ENCODE measurements around the gene TEC. TPM values are rescaled to one million over a fixed set of nuclear protein-coding genes. Genes with fewer than 3 reads are reported as not detected.
A peak's percentile ranks its signal among the peaks of the same experiment; 100 is the strongest.

Gene TEC
- total and polyA plus RNA-seq, 4 experiments from 2014 or later = 0.87 to 4.2 (median 2.3) TPM

GRCh38 chr4:48269861-48270522, 354 bp upstream of the TEC start:
- Histone ChIP-seq H3K36me3 (ENCODE audit: insufficient read depth, low read length) (no peaks in the 10 kb centered on the region), H3K27me3 (ENCODE audit: insufficient read depth, low read length) (no peaks in the 10 kb centered on the region), H3K27ac (ENCODE audit: low read depth, low read length) (peak overlapping the region; percentile 48), H3K4me1 (ENCODE audit: insufficient read depth, low read length) (peaks cover 14% of the 10 kb centered on the region), H3K4me3 (ENCODE audit: low read length in 2 of 2) (peak overlapping the region; percentile 50 to 59), H3K9me3 (ENCODE audit: control insufficient read depth in 1 of 2, low read length in 2 of 2) (no peaks in the 10 kb centered on the region)
- Mint-ChIP-seq H3K27me3 (no peaks in the 10 kb centered on the region), H3K9me3 (no peaks in the 10 kb centered on the region), H3K4me1 (peaks cover 9 to 24% (median 10%) of the 10 kb centered on the region in 4 donors), H3K4me3 (peak overlapping the region; percentile 91 to 98 (median 96)), H3K27ac (peak overlapping the region; percentile 82 to 93 (median 90)), H3K36me3 (peaks cover 0 to 3% of the 10 kb centered on the region in 2 donors)
- ChIA-PET POLR2A (ENCODE audit: partially characterized antibody) (no interaction called here), CTCF (ENCODE audit: partially characterized antibody) (interaction anchor here (1.2 kb wide), 3 partner anchors 9 to 132 kb away, joined by 3 to 5 read pairs (median 4); no protein-coding TSS in a partner anchor)
- peak; percentile 74 to 86 (median 77) for DNase-seq
- intact Hi-C loops (cut with micrococcal nuclease) = loop anchor here (1.0 to 10.0 kb wide), 6 partner anchors 71 to 635 kb away; partner anchors contain the start of genes CNGA1, NFXL1, NIPAL1 and OCIAD1

DNA sequence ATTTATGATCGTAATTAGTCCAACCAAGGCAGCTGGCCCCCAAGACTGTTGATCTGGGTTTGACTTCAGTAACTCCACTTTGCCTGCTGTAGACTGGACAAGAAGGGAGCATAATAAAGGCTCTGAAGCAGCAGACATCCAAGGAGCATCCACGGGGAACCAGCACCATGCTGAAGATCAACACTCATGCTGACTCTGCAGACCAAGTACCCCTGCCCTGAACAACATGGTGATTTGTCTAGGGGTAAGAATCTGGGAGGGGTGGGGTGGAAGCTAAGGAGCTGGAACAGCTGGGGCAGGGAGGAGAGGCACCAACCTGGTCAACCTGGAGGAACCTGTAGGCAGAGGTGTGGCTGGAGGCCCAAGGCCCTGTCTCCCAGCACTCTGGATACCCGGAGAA, 2.1 kb downstream of the TEC start:
- H3K4me1 ChIP-seq (ENCODE audit: insufficient read depth, low read length) = peaks cover 14% of the 10 kb centered on the region
- no peaks in the 10 kb centered on the region for H3K9me3 Mint-ChIP-seq
- no peak for DNase-seq
- no peak overlapping the region for H3K4me3 ChIP-seq (ENCODE audit: low read length in 2 of 2)
- H3K27ac Mint-ChIP-seq = no peak overlapping the region
- no peak overlapping the region for H3K27ac ChIP-seq (ENCODE audit: low read depth, low read length)
- no peaks in the 10 kb centered on the region for H3K36me3 ChIP-seq (ENCODE audit: insufficient read depth, low read length)
- no peaks in the 10 kb centered on the region for H3K9me3 ChIP-seq (ENCODE audit: control insufficient read depth in 1 of 2, low read length in 2 of 2)
- ChIA-PET CTCF (ENCODE audit: partially characterized antibody) (interaction anchor here (0.9 kb wide), 1 partner anchor 129 kb away, joined by 3 read pairs; no protein-coding TSS in a partner anchor), POLR2A (ENCODE audit: partially characterized antibody) (interaction anchor here (1.3 kb wide), 1 partner anchor 74 kb away, joined by 3 read pairs; the partner anchor contains the start of gene SLAIN2)
- no peaks in the 10 kb centered on the region for H3K27me3 Mint-ChIP-seq
- H3K36me3 Mint-ChIP-seq = peaks cover 3 to 5% of the 10 kb centered on the region in 2 donors
- H3K4me3 Mint-ChIP-seq = peak overlapping the region in 5 of 8 donors; percentile 4 to 68 (median 32)
- H3K27me3 ChIP-seq (ENCODE audit: insufficient read depth, low read length) = no peaks in the 10 kb centered on the region
- peaks cover 9 to 24% (median 10%) of the 10 kb centered on the region in 4 donors for H3K4me1 Mint-ChIP-seq
- intact Hi-C loops (cut with micrococcal nuclease) = loop anchor here (5.0 kb wide), 1 partner anchor 250 kb away; the partner anchor contains the start of genes CNGA1 and NIPAL1

GRCh38 chr4:48266781-48267180, 2.9 kb downstream of the TEC start:
- Mint-ChIP-seq H3K9me3 (no peaks in the 10 kb centered on the region), H3K36me3 (peaks cover 3 to 5% of the 10 kb centered on the region in 2 donors), H3K27ac (no peak overlapping the region), H3K4me1 (peaks cover 9 to 24% (median 10%) of the 10 kb centered on the region in 4 donors), H3K4me3 (peak overlapping the region in 1 of 8 donors; percentile 39), H3K27me3 (no peaks in the 10 kb centered on the region)
- H3K36me3 ChIP-seq (ENCODE audit: insufficient read depth, low read length) = no peaks in the 10 kb centered on the region
- DNase-seq = no peak
- peaks cover 14% of the 10 kb centered on the region for H3K4me1 ChIP-seq (ENCODE audit: insufficient read depth, low read length)
- intact Hi-C loops (cut with micrococcal nuclease) = loop anchor here (5.0 kb wide), 1 partner anchor 249 kb away; the partner anchor contains the start of genes CNGA1 and NIPAL1
- H3K9me3 ChIP-seq (ENCODE audit: control insufficient read depth in 1 of 2, low read length in 2 of 2) = no peaks in the 10 kb centered on the region
- H3K27ac ChIP-seq (ENCODE audit: low read depth, low read length) = no peak overlapping the region
- ChIA-PET POLR2A (ENCODE audit: partially characterized antibody) (interaction anchor here (1.3 kb wide), 1 partner anchor 74 kb away, joined by 3 read pairs; the partner anchor contains the start of gene SLAIN2), CTCF (ENCODE audit: partially characterized antibody) (no interaction called here)
- H3K4me3 ChIP-seq (ENCODE audit: low read length in 2 of 2) = no peak overlapping the region
- no peaks in the 10 kb centered on the region for H3K27me3 ChIP-seq (ENCODE audit: insufficient read depth, low read length)

- Histone ChIP-seq H3K27ac (ENCODE audit: low read depth, low read length) (no peak overlapping the region), H3K4me1 (ENCODE audit: insufficient read depth, low read length) (no peaks in the 10 kb centered on the region), H3K27me3 (ENCODE audit: insufficient read depth, low read length) (no peaks in the 10 kb centered on the region), H3K4me3 (ENCODE audit: low read length in 2 of 2) (no peak overlapping the region), H3K9me3 (ENCODE audit: control insufficient read depth in 1 of 2, low read length in 2 of 2) (no peaks in the 10 kb centered on the region), H3K36me3 (ENCODE audit: insufficient read depth, low read length) (no peaks in the 10 kb centered on the region)
- POLR2A ChIA-PET (ENCODE audit: partially characterized antibody) = no interaction called here
- intact Hi-C loops (cut with micrococcal nuclease) = no loop called here
- CTCF ChIA-PET (ENCODE audit: partially characterized antibody) = no interaction called here
- Mint-ChIP-seq H3K4me1 (peaks cover 0 to under 1% (median under 1%) of the 10 kb centered on the region in 4 donors), H3K4me3 (no peak overlapping the region), H3K27me3 (no peaks in the 10 kb centered on the region), H3K36me3 (peaks cover 0 to 9% of the 10 kb centered on the region in 2 donors), H3K27ac (no peak overlapping the region), H3K9me3 (no peaks in the 10 kb centered on the region)
- DNase-seq = no peak
Observed at GRCh38 chr4:48262926-48263325, 6.7 kb downstream of the TEC start.

- H3K27ac Mint-ChIP-seq = no peak overlapping the region
- H3K27me3 Mint-ChIP-seq = no peaks in the 10 kb centered on the region
- H3K27me3 ChIP-seq (ENCODE audit: insufficient read depth, low read length) = no peaks in the 10 kb centered on the region
- no peak overlapping the region for H3K4me3 ChIP-seq (ENCODE audit: low read length in 2 of 2)
- no peaks in the 10 kb centered on the region for H3K4me1 Mint-ChIP-seq
- no peaks in the 10 kb centered on the region for H3K36me3 ChIP-seq (ENCODE audit: insufficient read depth, low read length)
- H3K9me3 ChIP-seq (ENCODE audit: control insufficient read depth in 1 of 2, low read length in 2 of 2) = no peaks in the 10 kb centered on the region
- H3K4me1 ChIP-seq (ENCODE audit: insufficient read depth, low read length) = no peaks in the 10 kb centered on the region
- no peaks in the 10 kb centered on the region for H3K9me3 Mint-ChIP-seq
- H3K4me3 Mint-ChIP-seq = no peak overlapping the region
- no peak for DNase-seq
- ChIA-PET CTCF (ENCODE audit: partially characterized antibody) (no interaction called here), POLR2A (ENCODE audit: partially characterized antibody) (no interaction called here)
- intact Hi-C loops (cut with micrococcal nuclease) = no loop called here
- H3K27ac ChIP-seq (ENCODE audit: low read depth, low read length) = no peak overlapping the region
- H3K36me3 Mint-ChIP-seq = peaks cover 0 to 9% of the 10 kb centered on the region in 2 donors
Observed at GRCh38 chr4:48262484-48262883, 7.2 kb downstream of the TEC start.

- Histone ChIP-seq H3K4me3 (ENCODE audit: low read length in 2 of 2) (no peak overlapping the region), H3K27me3 (ENCODE audit: insufficient read depth, low read length) (no peaks in the 10 kb centered on the region), H3K9me3 (ENCODE audit: control insufficient read depth in 1 of 2, low read length in 2 of 2) (no peaks in the 10 kb centered on the region), H3K27ac (ENCODE audit: low read depth, low read length) (no peak overlapping the region), H3K4me1 (ENCODE audit: insufficient read depth, low read length) (no peaks in the 10 kb centered on the region), H3K36me3 (ENCODE audit: insufficient read depth, low read length) (no peaks in the 10 kb centered on the region)
- Mint-ChIP-seq H3K9me3 (no peaks in the 10 kb centered on the region), H3K4me1 (no peaks in the 10 kb centered on the region), H3K4me3 (no peak overlapping the region), H3K27me3 (no peaks in the 10 kb centered on the region), H3K27ac (no peak overlapping the region), H3K36me3 (peaks cover 0 to 9% of the 10 kb centered on the region in 2 donors)
- ChIA-PET CTCF (ENCODE audit: partially characterized antibody) (no interaction called here), POLR2A (ENCODE audit: partially characterized antibody) (no interaction called here)
- intact Hi-C loops (cut with micrococcal nuclease) = no loop called here
- DNase-seq = no peak
Observed at GRCh38 chr4:48261281-48261680, 8.4 kb downstream of the TEC start.

- H3K9me3 ChIP-seq (ENCODE audit: control insufficient read depth in 1 of 2, low read length in 2 of 2) = no peaks in the 10 kb centered on the region
- H3K4me1 Mint-ChIP-seq = peaks cover 0 to 2% (median 0%) of the 10 kb centered on the region in 4 donors
- no peak overlapping the region for H3K27ac ChIP-seq (ENCODE audit: low read depth, low read length)
- no peaks in the 10 kb centered on the region for H3K4me1 ChIP-seq (ENCODE audit: insufficient read depth, low read length)
- H3K4me3 ChIP-seq (ENCODE audit: low read length in 2 of 2) = no peak overlapping the region
- POLR2A ChIA-PET (ENCODE audit: partially characterized antibody) = no interaction called here
- H3K27me3 ChIP-seq (ENCODE audit: insufficient read depth, low read length) = no peaks in the 10 kb centered on the region
- intact Hi-C loops (cut with micrococcal nuclease) = no loop called here
- H3K9me3 Mint-ChIP-seq = no peaks in the 10 kb centered on the region
- CTCF ChIA-PET (ENCODE audit: partially characterized antibody) = no interaction called here
- no peaks in the 10 kb centered on the region for H3K36me3 ChIP-seq (ENCODE audit: insufficient read depth, low read length)
- no peak overlapping the region for H3K4me3 Mint-ChIP-seq
- H3K27me3 Mint-ChIP-seq = no peaks in the 10 kb centered on the region
- DNase-seq = no peak
- H3K36me3 Mint-ChIP-seq = peaks cover 0 to 9% of the 10 kb centered on the region in 2 donors
- H3K27ac Mint-ChIP-seq = no peak overlapping the region
Observed at GRCh38 chr4:48259748-48260147, 9.9 kb downstream of the TEC start.

All from CD4-positive, alpha-beta memory T cell (primary cell).